Lower leg skin (tissue), 3 donors: ENCODE data around the gene MORC2.

Experiments
- POLR2A ChIP-seq, 2 donors: fragments of 450-650 bp; IDR thresholded peaks; one replicate each; pipeline ENCODE4 v1.6.1; 2016 to 2017; ENCODE audit warnings: antibody characterized with exemption in 2 of 2, mild to moderate bottlenecking in 1 of 2, moderate library complexity in 1 of 2
- TF ChIP-seq, protein P1 (sequence below), 3 donors: fragments of 450-650 bp; IDR thresholded peaks; one replicate each; pipeline ENCODE4 v1.5.1; 2016; ENCODE audit warnings: antibody characterized with exemption in 3 of 3, mild to moderate bottlenecking in 3 of 3, moderate library complexity in 2 of 3

DNA sequence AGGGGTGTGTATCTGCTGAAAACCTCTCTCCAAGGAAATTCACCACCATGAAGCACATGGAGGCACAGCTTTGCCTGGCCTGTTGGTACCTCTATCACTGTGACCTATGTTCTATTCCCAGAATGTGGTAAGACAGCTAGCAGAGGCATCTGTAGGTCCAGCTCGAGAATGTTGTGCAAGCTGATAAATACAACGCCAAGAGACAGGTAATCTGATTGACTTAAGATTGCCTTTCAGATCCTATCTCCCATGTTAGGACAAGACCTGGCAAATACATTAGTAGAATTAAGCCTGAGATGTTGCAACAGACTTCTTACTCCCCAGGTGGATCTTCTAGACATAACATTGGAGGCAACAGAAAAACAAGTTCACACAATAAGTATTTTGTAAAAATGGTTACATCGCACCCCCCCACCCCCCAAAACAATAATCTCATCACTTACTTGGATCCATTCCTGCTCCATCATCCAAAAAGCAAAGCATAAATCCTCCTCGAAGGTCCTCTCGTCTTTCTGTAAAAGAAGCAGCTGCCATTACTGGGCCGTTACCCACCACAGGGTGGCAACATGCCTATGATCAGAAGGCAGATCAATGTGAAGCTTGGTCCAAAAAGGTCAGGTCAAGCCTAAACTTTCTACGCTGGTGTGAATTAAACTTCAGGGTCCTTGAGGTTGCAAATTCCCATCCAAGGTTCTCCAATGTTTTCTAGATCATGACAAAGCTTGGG lies 18.5 kb downstream of the MORC2 start:
- TF ChIP-seq, protein P1, sequence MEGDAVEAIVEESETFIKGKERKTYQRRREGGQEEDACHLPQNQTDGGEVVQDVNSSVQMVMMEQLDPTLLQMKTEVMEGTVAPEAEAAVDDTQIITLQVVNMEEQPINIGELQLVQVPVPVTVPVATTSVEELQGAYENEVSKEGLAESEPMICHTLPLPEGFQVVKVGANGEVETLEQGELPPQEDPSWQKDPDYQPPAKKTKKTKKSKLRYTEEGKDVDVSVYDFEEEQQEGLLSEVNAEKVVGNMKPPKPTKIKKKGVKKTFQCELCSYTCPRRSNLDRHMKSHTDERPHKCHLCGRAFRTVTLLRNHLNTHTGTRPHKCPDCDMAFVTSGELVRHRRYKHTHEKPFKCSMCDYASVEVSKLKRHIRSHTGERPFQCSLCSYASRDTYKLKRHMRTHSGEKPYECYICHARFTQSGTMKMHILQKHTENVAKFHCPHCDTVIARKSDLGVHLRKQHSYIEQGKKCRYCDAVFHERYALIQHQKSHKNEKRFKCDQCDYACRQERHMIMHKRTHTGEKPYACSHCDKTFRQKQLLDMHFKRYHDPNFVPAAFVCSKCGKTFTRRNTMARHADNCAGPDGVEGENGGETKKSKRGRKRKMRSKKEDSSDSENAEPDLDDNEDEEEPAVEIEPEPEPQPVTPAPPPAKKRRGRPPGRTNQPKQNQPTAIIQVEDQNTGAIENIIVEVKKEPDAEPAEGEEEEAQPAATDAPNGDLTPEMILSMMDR (IDR thresholded peaks at IDR 0.05), result no peak
- TF ChIP-seq POLR2A (IDR thresholded peaks at IDR 0.05), result no peak
